Activated CD4-positive, alpha-beta T cell treated with anti-CD3 and anti-CD28 coated beads, Interleukin-2, amount 10 ng/mL, durations not matched to agents 7 days and 5 days (primary cell): ENCODE data around the gene TMEM138. TPM values are rescaled to one million over a fixed set of nuclear protein-coding genes. Genes with fewer than 3 reads are reported as not detected.

Experiments used
- CTCF ChIA-PET: fragments of 350-600 bp; sonication (Branson Sonifier 250); formaldehyde crosslinking; loops from one replicate; lab custom pipeline; 2021; ENCODE audit warnings: antibody characterized with exemption; lab: Charles Lee
- POLR2A ChIA-PET: fragments of 350-600 bp; sonication (Branson Sonifier 250); formaldehyde crosslinking; loops from one replicate; lab custom pipeline; 2021; ENCODE audit warnings: antibody characterized with exemption; lab: Charles Lee
- DNase-seq: peaks from one replicate; pipeline ENCODE4 v3.0.0-alpha.2; 2020
- H3K27ac Mint-ChIP-seq: one replicate; pipeline ENCODE4 v1.8.0; 2021; ENCODE audit warnings: mild to moderate bottlenecking, moderate library complexity, mixed read lengths
- H3K27me3 Mint-ChIP-seq: one replicate; pipeline ENCODE4 v1.8.0; 2021; ENCODE audit warnings: mixed read lengths
- H3K36me3 Mint-ChIP-seq: one replicate; pipeline ENCODE4 v1.8.0; 2021; ENCODE audit warnings: low read depth, mixed read lengths
- H3K4me1 Mint-ChIP-seq: one replicate; pipeline ENCODE4 v1.8.0; 2021; ENCODE audit warnings: mixed read lengths
- H3K4me3 Mint-ChIP-seq: one replicate; pipeline ENCODE4 v1.8.0; 2021; ENCODE audit warnings: mild to moderate bottlenecking, moderate library complexity, mixed read lengths
- H3K9me3 Mint-ChIP-seq: one replicate; pipeline ENCODE4 v1.8.0; 2021; ENCODE audit warnings: mixed read lengths
- total RNA-seq, 2 experiments: library from RNA; stranded (reverse); gene quantifications; one replicate each; pipeline ENCODE4 v1.2.3, GENCODE V29; 2021

TMEM138 gene
- total RNA-seq, 2 experiments from 2014 or later, result 52.0 to 60.4 TPM

DNA sequence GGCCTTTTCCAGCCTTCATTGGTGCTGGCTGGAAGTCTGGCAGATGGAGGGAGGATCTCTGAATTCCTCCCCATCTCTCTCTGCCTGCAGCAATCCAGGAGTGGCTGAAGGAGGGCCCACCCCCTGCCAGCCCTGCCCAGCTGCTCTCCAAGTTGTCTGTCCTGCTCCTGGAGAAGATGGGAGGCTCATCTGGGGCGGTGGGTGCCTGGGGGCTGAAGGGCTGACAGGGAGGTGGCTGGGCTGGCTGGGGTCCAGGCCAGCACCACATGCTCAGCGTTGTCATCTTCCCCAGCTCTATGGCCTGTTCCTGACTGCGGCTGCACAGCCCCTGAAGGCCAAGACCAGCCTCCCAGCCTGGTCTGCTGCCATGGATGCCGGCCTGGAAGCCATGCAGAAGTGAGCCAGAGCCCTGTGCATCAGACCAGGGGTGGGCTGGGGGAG, 17.0 kb upstream of the TMEM138 start:
- Mint-ChIP-seq H3K4me1 (peaks cover 4% of the 10 kb centered on the region), H3K36me3 (peaks cover 4% of the 10 kb centered on the region), H3K4me3 (no peak overlapping the region), H3K9me3 (no peaks in the 10 kb centered on the region), H3K27ac (no peak overlapping the region), H3K27me3 (no peaks in the 10 kb centered on the region)
- POLR2A ChIA-PET, result no interaction called here
- CTCF ChIA-PET, result interaction anchor here (0.9 to 2.5 kb wide), 2 partner anchors 9 to 20 kb away, joined by 3 to 12 read pairs; no protein-coding TSS in a partner anchor
- no peak for DNase-seq

DNA sequence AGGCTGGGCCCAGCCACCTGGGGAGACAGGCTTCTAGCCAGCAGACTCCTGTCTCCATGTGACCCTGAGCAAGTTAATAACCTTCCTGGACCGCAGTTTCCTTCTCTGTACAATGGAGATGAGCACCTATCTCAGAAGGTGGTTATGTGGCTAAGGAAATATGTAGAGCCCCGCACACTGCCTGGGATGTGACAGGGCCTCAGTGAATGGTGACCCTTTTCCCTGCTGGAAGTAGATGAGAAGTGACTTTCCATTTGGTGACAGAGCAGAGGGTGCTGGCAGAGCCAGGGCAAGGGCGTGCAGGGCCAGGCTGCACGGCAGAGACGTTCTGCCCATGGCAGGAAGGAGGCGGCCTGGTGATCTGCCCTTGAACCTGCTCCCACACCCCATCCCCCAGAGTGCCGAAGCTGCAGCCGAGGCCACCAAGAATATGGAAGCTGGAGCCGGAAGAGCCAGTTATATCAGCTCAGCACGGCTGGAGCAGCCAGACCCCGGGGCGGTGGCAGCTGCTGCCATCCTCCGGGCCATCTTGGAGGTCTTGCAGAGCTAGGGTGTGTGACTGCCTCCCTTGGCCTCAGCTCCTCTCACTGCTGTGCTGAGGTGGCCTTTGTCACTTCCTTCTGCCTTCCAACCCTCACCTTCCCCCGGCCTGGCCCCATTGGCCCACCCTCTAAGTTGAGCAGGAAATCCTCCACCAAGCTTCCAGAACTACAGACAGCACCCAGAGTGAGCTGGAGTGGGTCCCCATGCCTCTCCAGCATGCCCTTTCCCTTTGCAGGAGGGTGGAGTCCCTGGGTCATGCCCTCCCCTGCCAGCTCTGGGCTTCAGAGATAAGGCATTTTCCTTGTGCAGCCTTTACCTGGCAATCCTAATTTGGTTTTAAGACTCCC, 16.0 kb upstream of the TMEM138 start:
- no peaks in the 10 kb centered on the region for H3K9me3 Mint-ChIP-seq
- H3K4me3 Mint-ChIP-seq, result no peak overlapping the region
- H3K27ac Mint-ChIP-seq, result peak overlapping the region; percentile 50
- H3K27me3 Mint-ChIP-seq, result no peaks in the 10 kb centered on the region
- ChIA-PET POLR2A (interaction anchor here (0.6 kb wide), 1 partner anchor 57 kb away, joined by 5 read pairs; no protein-coding TSS in a partner anchor), CTCF (interaction anchor here (1.1 to 2.5 kb wide), 4 partner anchors 10 to 81 kb away, joined by 3 to 12 read pairs (median 3); no protein-coding TSS in a partner anchor)
- H3K36me3 Mint-ChIP-seq, result peaks cover 4% of the 10 kb centered on the region
- peaks cover 4% of the 10 kb centered on the region for H3K4me1 Mint-ChIP-seq
- DNase-seq, result no peak

DNA sequence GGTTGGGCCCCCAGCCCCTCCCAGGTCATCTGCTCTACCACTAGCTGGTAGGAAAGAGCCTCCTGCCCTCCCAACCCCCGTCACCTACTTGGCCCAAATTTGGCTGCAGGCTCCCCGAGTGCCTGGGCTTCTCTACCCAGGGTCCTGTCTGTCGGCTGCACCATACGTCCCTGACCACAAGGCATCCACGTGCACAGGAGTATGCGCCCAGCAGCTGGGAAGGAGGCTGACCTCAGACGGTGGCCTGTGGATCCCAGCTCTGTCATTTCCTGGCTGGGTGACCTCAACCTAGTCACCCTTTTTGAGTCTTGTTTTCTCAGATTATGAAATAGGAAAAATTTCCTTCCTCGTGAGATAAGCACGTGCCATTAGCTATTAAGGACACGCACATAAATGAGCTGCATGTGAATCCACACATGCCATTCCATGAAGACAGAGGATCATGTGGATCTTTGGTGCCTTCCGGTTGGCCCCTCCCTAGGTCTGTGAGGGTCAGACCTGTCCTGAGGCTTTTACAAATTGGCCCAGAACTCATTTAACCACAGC, 14.2 kb upstream of the TMEM138 start:
- H3K4me1 Mint-ChIP-seq, result peaks cover 4% of the 10 kb centered on the region
- POLR2A ChIA-PET, result interaction anchor here (0.7 kb wide), 1 partner anchor 12 kb away, joined by 5 read pairs; no protein-coding TSS in a partner anchor

DNA sequence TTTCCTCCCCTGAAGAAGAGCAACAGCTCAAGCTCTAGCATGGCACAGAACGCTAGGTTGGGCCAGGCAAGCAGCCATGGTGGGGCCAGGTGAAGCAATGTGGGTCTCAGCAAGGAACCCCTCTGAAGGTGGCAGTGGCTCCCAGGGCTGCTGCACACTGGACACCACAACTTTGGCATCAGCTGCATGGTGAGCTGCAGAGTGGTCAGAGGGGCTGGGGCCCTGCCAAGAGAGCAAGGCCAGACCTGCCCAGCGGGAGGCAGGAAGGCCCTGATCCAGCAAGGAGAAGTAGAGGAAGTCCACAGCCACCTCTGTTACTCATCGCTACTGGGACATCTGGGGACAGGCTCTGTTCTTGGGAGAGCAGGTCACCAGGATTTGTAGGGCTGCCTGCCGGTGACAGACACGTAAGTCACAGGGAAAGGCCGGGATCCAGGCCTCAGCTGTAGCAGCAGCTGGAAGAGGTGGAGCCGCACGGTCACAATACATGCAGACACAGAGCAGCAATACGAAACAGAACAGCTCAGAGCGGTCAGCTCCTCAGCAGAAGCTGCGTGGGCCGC, 12.9 kb upstream of the TMEM138 start:
- Mint-ChIP-seq H3K4me1 (peaks cover 4% of the 10 kb centered on the region), H3K9me3 (no peaks in the 10 kb centered on the region), H3K27ac (no peak overlapping the region), H3K27me3 (no peaks in the 10 kb centered on the region), H3K36me3 (peaks cover 14% of the 10 kb centered on the region), H3K4me3 (no peak overlapping the region)
- ChIA-PET CTCF (interaction anchor here (0.8 to 2.9 kb wide), 2 partner anchors 9 to 13 kb away, joined by 3 to 16 read pairs; no protein-coding TSS in a partner anchor), POLR2A (no interaction called here)
- DNase-seq, result no peak

More for the DNA sequence above, 14.2 kb upstream of the TMEM138 start:
- peaks cover 8% of the 10 kb centered on the region for H3K36me3 Mint-ChIP-seq
- CTCF ChIA-PET, result interaction anchor here (0.8 to 2.9 kb wide), 8 partner anchors 9 to 42 kb away, joined by 3 to 16 read pairs (median 4); partner anchors contain the start of genes DDB1 and TKFC
- no peaks in the 10 kb centered on the region for H3K27me3 Mint-ChIP-seq
- no peak overlapping the region for H3K27ac Mint-ChIP-seq
- DNase-seq, result no peak
- H3K9me3 Mint-ChIP-seq, result no peaks in the 10 kb centered on the region
- no peak overlapping the region for H3K4me3 Mint-ChIP-seq

DNA sequence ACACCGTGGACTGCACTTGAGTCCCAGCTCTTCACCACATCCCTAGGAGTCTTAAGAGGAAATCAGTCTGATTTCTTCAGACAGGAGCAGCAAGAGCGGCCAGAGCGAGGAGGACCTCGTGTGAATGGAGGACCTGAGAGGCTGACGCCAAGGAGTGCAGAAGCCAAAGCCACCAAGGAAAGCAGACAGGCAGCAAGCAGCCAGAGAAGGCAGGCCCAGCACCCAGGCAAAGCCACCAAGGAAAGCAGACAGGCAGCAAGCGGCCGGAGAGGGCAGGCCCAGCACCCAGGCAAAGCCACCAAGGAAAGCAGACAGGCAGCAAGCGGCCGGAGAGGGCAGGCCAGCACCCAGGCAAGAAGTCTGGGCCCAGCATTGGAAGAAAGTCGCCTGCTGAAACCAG, 12.3 kb upstream of the TMEM138 start:
- H3K9me3 Mint-ChIP-seq, result no peaks in the 10 kb centered on the region
- DNase-seq, result no peak
- no peak overlapping the region for H3K4me3 Mint-ChIP-seq
- peak overlapping the region; percentile 31 for H3K27ac Mint-ChIP-seq
- peaks cover 4% of the 10 kb centered on the region for H3K4me1 Mint-ChIP-seq
- ChIA-PET POLR2A (no interaction called here), CTCF (interaction anchor here (2.3 to 2.9 kb wide), 2 partner anchors 14 kb away, joined by 9 to 16 read pairs; no protein-coding TSS in a partner anchor)
- no peaks in the 10 kb centered on the region for H3K27me3 Mint-ChIP-seq
- H3K36me3 Mint-ChIP-seq, result peaks cover 14% of the 10 kb centered on the region

DNA sequence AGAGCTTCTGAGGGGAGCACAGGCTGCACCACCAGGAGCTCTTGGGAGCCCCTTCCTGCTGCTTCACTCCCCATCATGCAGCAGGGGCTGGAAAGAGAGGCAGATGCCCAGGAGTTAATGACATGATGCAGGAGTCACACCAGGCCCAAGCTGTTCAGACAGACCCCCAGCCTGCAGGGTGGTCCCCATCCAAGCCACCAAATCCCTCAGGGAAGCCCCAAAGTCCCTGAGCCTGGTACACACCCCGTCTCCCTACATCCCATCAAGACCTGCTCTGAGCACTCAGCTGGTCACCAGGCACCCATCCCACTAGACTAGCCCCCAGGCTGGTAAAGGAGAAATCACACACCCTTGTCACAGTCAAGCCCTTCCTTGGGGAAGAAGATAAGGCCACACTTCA, 11.8 kb upstream of the TMEM138 start:
- H3K4me3 Mint-ChIP-seq, result no peak overlapping the region
- peaks cover 14% of the 10 kb centered on the region for H3K36me3 Mint-ChIP-seq
- H3K4me1 Mint-ChIP-seq, result peaks cover 4% of the 10 kb centered on the region
- H3K27ac Mint-ChIP-seq, result no peak overlapping the region
- ChIA-PET POLR2A (no interaction called here), CTCF (interaction anchor here (2.3 kb wide), 1 partner anchor 14 kb away, joined by 9 read pairs; no protein-coding TSS in a partner anchor)
- no peak for DNase-seq
- no peaks in the 10 kb centered on the region for H3K9me3 Mint-ChIP-seq
- H3K27me3 Mint-ChIP-seq, result no peaks in the 10 kb centered on the region

DNA sequence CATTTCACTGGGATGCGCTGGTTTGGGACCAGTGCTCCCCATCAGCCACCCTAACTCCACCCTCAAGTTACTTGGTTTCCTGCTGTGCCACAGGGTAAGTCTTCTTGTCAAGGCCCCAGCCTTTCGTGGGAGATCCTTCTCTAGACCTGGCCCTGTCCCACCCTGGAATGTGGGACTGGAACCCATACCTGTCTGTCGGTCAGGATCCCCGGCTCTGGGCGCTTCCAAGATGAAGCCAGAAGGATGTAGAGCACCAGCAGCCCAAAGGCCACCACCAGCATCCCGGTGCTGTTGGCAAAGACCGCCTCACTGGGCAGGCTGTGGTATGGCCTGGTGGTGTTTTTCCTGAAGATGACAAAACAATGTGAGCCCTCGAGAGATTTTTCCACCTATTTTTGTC, 11.4 kb upstream of the TMEM138 start:
- CTCF ChIA-PET, result interaction anchor here (2.3 kb wide), 1 partner anchor 15 kb away, joined by 9 read pairs; no protein-coding TSS in a partner anchor
- H3K27ac Mint-ChIP-seq, result no peak overlapping the region
- DNase-seq, result no peak
- POLR2A ChIA-PET, result no interaction called here
- peaks cover 4% of the 10 kb centered on the region for H3K4me1 Mint-ChIP-seq
- peaks cover 14% of the 10 kb centered on the region for H3K36me3 Mint-ChIP-seq
- no peaks in the 10 kb centered on the region for H3K9me3 Mint-ChIP-seq
- H3K27me3 Mint-ChIP-seq, result no peaks in the 10 kb centered on the region
- H3K4me3 Mint-ChIP-seq, result no peak overlapping the region

DNA sequence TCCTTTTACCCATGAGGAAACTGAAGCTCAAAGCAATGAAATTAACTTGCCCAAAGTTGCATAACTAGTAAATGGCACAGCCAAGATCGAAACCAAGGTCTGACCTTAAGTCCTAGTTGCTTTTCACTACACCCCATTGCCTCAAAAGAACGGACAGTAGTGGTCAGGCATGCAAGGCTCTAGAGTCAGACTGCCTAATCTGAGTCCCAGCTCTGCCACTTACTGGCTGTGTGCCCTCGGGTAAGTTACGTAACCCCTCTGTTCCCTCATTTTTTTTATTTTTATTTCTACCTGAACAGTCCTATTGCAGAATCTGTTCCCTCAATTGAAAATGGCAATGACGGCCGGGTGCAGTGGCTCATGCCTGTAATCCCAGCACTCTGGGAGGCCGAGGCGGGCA, 10.1 kb upstream of the TMEM138 start:
- POLR2A ChIA-PET, result no interaction called here
- Mint-ChIP-seq H3K27me3 (no peaks in the 10 kb centered on the region), H3K27ac (no peak overlapping the region), H3K4me1 (peaks cover 4% of the 10 kb centered on the region), H3K9me3 (no peaks in the 10 kb centered on the region), H3K4me3 (no peak overlapping the region), H3K36me3 (peaks cover 21% of the 10 kb centered on the region)
- CTCF ChIA-PET, result interaction anchor here (0.7 to 2.3 kb wide), 2 partner anchors 16 to 33 kb away, joined by 3 to 9 read pairs; no protein-coding TSS in a partner anchor
- no peak for DNase-seq

DNA sequence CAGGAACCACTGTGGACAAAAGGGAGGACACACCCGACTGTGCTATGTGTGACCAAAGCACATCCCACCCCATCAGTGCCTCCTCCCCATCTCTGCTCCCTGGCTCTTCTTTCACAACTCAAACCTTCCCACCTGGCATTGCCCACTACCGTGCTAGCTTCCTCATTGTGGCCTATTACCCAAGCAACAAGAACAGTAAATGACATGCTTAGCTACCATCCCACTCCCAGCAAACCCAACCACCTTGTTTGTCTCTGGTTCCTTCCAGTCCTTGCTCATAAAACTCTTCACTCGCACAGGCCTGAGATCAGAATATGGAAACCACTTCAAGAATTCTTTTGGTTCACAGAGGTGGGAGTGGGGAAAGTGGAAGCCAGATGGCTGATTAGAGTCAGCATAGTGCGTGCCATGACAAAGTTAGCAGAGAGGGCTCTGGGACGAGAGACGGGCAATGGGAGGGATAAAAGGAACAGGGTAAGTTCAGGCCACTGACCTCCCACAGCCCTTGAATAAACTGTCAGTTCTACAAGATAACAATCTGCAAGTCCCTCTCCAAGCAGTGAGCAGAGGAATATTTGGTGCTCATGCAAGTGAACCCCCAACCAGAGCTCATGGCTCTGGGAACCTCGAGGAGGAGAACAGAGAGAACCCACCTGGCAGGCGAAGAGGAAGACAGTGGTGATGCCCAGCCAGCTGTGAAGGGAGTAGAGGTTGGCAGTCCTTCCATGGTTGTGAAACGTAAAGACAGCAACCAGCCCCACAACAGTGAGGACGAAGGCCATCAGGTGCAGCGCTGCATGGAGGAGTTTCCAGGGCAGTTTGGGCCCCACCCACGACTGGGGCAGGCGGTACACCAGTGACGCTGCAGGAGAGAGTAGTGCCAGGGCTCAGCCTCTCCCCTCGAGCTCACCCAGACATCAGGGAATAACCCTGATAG, 8.8 kb upstream of the TMEM138 start:
- H3K4me3 Mint-ChIP-seq, result no peak overlapping the region
- POLR2A ChIA-PET, result no interaction called here
- peaks cover 25% of the 10 kb centered on the region for H3K36me3 Mint-ChIP-seq
- CTCF ChIA-PET, result interaction anchor here (0.7 to 3.4 kb wide), 3 partner anchors 18 to 32 kb away, joined by 5 to 24 read pairs (median 14); no protein-coding TSS in a partner anchor
- no peak for DNase-seq
- no peaks in the 10 kb centered on the region for H3K27me3 Mint-ChIP-seq
- no peak overlapping the region for H3K27ac Mint-ChIP-seq
- H3K4me1 Mint-ChIP-seq, result peaks cover 11% of the 10 kb centered on the region
- H3K9me3 Mint-ChIP-seq, result no peaks in the 10 kb centered on the region

DNA sequence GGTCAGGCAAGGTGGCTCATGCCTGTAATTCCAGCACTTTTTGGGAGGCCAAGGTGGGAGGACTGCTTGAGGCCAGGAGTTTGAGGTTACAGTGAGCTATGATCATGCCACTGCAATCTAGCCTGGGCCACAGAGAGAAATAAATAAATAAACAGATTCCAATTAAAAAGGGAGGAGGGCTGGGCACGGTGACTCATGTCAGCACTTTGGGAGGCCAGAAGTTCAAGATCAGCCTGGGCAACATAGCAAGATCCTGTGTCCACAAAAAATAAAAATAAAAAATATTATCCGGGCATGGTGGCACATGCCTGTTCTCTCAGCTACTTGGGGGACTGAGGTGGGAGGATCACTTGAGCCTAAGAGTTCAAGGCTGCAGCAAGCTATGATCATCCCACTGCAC, 8.0 kb upstream of the TMEM138 start:
- no peak for DNase-seq
- Mint-ChIP-seq H3K27ac (peak overlapping the region; percentile 27), H3K36me3 (peaks cover 25% of the 10 kb centered on the region), H3K4me3 (no peak overlapping the region), H3K4me1 (peaks cover 12% of the 10 kb centered on the region), H3K27me3 (no peaks in the 10 kb centered on the region), H3K9me3 (no peaks in the 10 kb centered on the region)
- ChIA-PET CTCF (interaction anchor here (0.6 to 3.4 kb wide), 4 partner anchors 19 to 33 kb away, joined by 3 to 24 read pairs (median 10); no protein-coding TSS in a partner anchor), POLR2A (interaction anchor here (0.7 kb wide), 1 partner anchor 8 kb away, joined by 3 read pairs; the partner anchor contains the start of gene TMEM138)

DNA sequence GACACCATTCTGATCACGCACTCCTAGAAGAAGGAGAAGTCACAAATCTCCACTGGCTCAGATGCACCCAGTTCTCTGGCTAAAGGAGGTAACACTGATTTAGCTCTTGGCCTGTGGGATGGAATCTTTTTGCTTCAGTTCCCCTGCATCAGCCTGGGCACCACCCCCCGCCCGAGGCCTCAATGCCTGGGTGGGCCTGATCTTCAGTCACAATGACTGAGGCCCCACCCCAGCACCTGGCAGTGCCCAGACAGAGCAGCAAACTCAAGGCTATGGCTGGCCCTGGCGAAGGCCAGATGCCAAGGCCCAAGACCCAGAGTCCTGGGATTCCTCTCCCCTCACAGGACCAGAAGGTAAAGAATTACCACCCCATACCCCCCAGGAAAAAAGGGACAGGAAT, 5.5 kb upstream of the TMEM138 start:
- no peak overlapping the region for H3K27ac Mint-ChIP-seq
- CTCF ChIA-PET, result interaction anchor here (0.6 to 4.2 kb wide), 6 partner anchors 8 to 441 kb away, joined by 3 to 33 read pairs (median 4); partner anchors contain the start of genes DDB1 and TKFC
- POLR2A ChIA-PET, result no interaction called here

More for the DNA sequence above, 5.5 kb upstream of the TMEM138 start:
- no peaks in the 10 kb centered on the region for H3K9me3 Mint-ChIP-seq
- no peaks in the 10 kb centered on the region for H3K27me3 Mint-ChIP-seq
- no peak overlapping the region for H3K4me3 Mint-ChIP-seq
- H3K36me3 Mint-ChIP-seq, result peaks cover 21% of the 10 kb centered on the region
- no peak for DNase-seq
- H3K4me1 Mint-ChIP-seq, result peaks cover 26% of the 10 kb centered on the region
